Upper lobe of left lung (tissue), 4 donors: ENCODE data around the gene CATSPERD.

Source experiments
- CTCF ChIP-seq, 6 experiments: fragments of 450-650 bp in 4 of 6; fragments of 200-600 bp in 2 of 6; sonication (generic) in 2 of 6; IDR thresholded peaks; one replicate each; pipeline ENCODE4 v1.5.1; 2016 to 2019; ENCODE audit warnings: antibody characterized with exemption in 6 of 6
- POLR2A ChIP-seq, 4 donors: fragments of 450-650 bp; IDR thresholded peaks; one replicate each; pipeline ENCODE4 v1.5.1; 2016 to 2017; ENCODE audit warnings: antibody characterized with exemption in 4 of 4, mild to moderate bottlenecking in 2 of 4

- TF ChIP-seq CTCF (IDR thresholded peaks at IDR 0.05), result no peak
- no peak for TF ChIP-seq POLR2A (IDR thresholded peaks at IDR 0.05)
Measured at GRCh38 chr19:5727453-5728050, 7.1 kb downstream of the CATSPERD start.
